GM23338 (cell line): Measurements from ENCODE around the gene GNPTAB. TPM values are rescaled to one million over a fixed set of nuclear protein-coding genes. Genes with fewer than 3 reads are reported as not detected.

Experiments used
- ATAC-seq: fragments of 200-7000 bp; cut with Tn5 transposase; 3 replicates; pipeline ENCODE4 v1.9.1; 2020
- DNase-seq: peaks from one replicate; pipeline ENCODE4 v3.0.0-alpha.2; 2015; ENCODE audit warnings: low spot score
- H2AFZ ChIP-seq: fragments of 200-600 bp; sonication (generic); 2 replicates; pipeline ENCODE4 v1.8.0; 2016; ENCODE audit warnings: antibody characterized with exemption, mild to moderate bottlenecking, moderate library complexity
- H3F3A ChIP-seq: fragments of 200-600 bp; sonication (generic); replicated peaks from 2 replicates; pipeline ENCODE4 v1.8.0; 2017; ENCODE audit warnings: antibody characterized with exemption, mixed run types, low read depth
- H3K27ac ChIP-seq: fragments of 200-600 bp; sonication (generic); 2 replicates; pipeline ENCODE4 v1.6.1; 2016; ENCODE audit warnings: low read depth
- H3K27me3 ChIP-seq: fragments of 200-600 bp; sonication (generic); 2 replicates; pipeline ENCODE4 v1.8.0; 2016; ENCODE audit warnings: mild to moderate bottlenecking, mixed run types, moderate library complexity; ENCODE audit not compliant: insufficient read depth
- H3K36me3 ChIP-seq: fragments of 200-600 bp; sonication (generic); 2 replicates; pipeline ENCODE4 v1.8.0; 2016; ENCODE audit warnings: mild to moderate bottlenecking; ENCODE audit not compliant: insufficient read depth
- H3K4me1 ChIP-seq: fragments of 200-600 bp; sonication (generic); 2 replicates; pipeline ENCODE4 v1.8.0; 2016; ENCODE audit warnings: mild to moderate bottlenecking, moderate library complexity; ENCODE audit not compliant: insufficient read depth
- H3K4me2 ChIP-seq: fragments of 200-600 bp; sonication (generic); 2 replicates; pipeline ENCODE4 v1.7.1; 2017; ENCODE audit warnings: mixed run types
- H3K4me3 ChIP-seq: fragments of 200-600 bp; sonication (generic); 2 replicates; pipeline ENCODE4 v1.6.1; 2016; ENCODE audit warnings: mixed run types
- H3K79me2 ChIP-seq: fragments of 200-600 bp; sonication (generic); replicated peaks from 2 replicates; pipeline ENCODE4 v1.8.0; 2017; ENCODE audit warnings: mild to moderate bottlenecking; ENCODE audit not compliant: insufficient read depth
- H3K9me2 ChIP-seq: fragments of 200-600 bp; sonication (generic); 2 replicates; pipeline ENCODE4 v1.8.0; 2017; ENCODE audit not compliant: insufficient read depth
- H4K20me1 ChIP-seq: fragments of 200-600 bp; sonication (generic); replicated peaks from 2 replicates; pipeline ENCODE4 v1.8.0; 2017; ENCODE audit warnings: mild to moderate bottlenecking; ENCODE audit not compliant: insufficient read depth
- H3K27ac Mint-ChIP-seq: 2 replicates; pipeline ENCODE4 v1.8.0; 2020; ENCODE audit warnings: inconsistent platforms, mild to moderate bottlenecking, moderate library complexity, mixed read lengths
- H3K27me3 Mint-ChIP-seq: 3 replicates; pipeline ENCODE4 v1.8.0; 2022; ENCODE audit warnings: low read depth, mild to moderate bottlenecking, moderate library complexity, mixed read lengths, inconsistent platforms; ENCODE audit not compliant: insufficient read depth, poor library complexity
- H3K36me3 Mint-ChIP-seq: 3 replicates; pipeline ENCODE4 v1.8.0; 2021; ENCODE audit warnings: low read depth, mild to moderate bottlenecking, inconsistent platforms, moderate library complexity, mixed read lengths
- H3K4me1 Mint-ChIP-seq: 3 replicates; pipeline ENCODE4 v1.8.0; 2020; ENCODE audit warnings: mild to moderate bottlenecking, inconsistent platforms, mixed read lengths
- H3K4me3 Mint-ChIP-seq: 3 replicates; pipeline ENCODE4 v1.8.0; 2021; ENCODE audit warnings: moderate library complexity, mild to moderate bottlenecking, inconsistent platforms, mixed read lengths
- H3K9me3 Mint-ChIP-seq: 3 replicates; pipeline ENCODE4 v1.8.0; 2020; ENCODE audit warnings: moderate library complexity, mild to moderate bottlenecking, inconsistent platforms, mixed read lengths
- CREB1 ChIP-seq: fragments of 250-450 bp; sonication (Bioruptor Pico); IDR thresholded peaks from 2 replicates; pipeline ENCODE4 v1.5.0; 2020; ENCODE audit warnings: low read depth, mild to moderate bottlenecking, moderate library complexity
- CTCF ChIP-seq, 2 experiments: fragments of 200-600 bp in 1 of 2; sonication (generic) in 1 of 2; conservative IDR thresholded peaks; 2 replicates each; pipeline versions ENCODE4 v1.5.1 to v1.6.1; 2016 to 2017; ENCODE audit warnings: antibody characterized with exemption in 2 of 2, low read depth in 2 of 2, mild to moderate bottlenecking in 2 of 2, moderate library complexity in 1 of 2
- ETS1 ChIP-seq: IDR thresholded peaks from 2 replicates; pipeline ENCODE4 v1.6.1; 2016; ENCODE audit warnings: antibody characterized with exemption
- EZH2 ChIP-seq: fragments of 200-600 bp; sonication (generic); IDR thresholded peaks from one replicate; pipeline ENCODE4 v1.8.0; 2017; ENCODE audit warnings: antibody characterized with exemption, mild to moderate bottlenecking, low read depth; ENCODE audit not compliant: unreplicated experiment
- JUNB ChIP-seq: IDR thresholded peaks from one replicate; pipeline ENCODE4 v1.6.1; 2016; ENCODE audit warnings: antibody characterized with exemption; ENCODE audit not compliant: unreplicated experiment
- NANOG ChIP-seq: IDR thresholded peaks from 2 replicates; pipeline ENCODE4 v1.6.1; 2016; ENCODE audit warnings: antibody characterized with exemption, borderline replicate concordance
- REST ChIP-seq: IDR thresholded peaks from one replicate; pipeline ENCODE4 v1.6.1; 2018; ENCODE audit warnings: antibody characterized with exemption; ENCODE audit not compliant: unreplicated experiment
- STAT1 ChIP-seq: IDR thresholded peaks from one replicate; pipeline ENCODE4 v1.6.1; 2016; ENCODE audit warnings: antibody characterized with exemption; ENCODE audit not compliant: unreplicated experiment
- ZNF114 ChIP-seq: fragments of 250-450 bp; sonication (Bioruptor Pico); IDR thresholded peaks from 2 replicates; pipeline ENCODE4 v1.5.0; 2020; ENCODE audit warnings: mild to moderate bottlenecking, moderate library complexity
- ZNF331 ChIP-seq: fragments of 250-450 bp; sonication (Bioruptor Pico); IDR thresholded peaks from 2 replicates; pipeline ENCODE4 v1.5.0; 2020; ENCODE audit warnings: low read depth, mild to moderate bottlenecking, moderate library complexity
- polyA plus RNA-seq: library from polyadenylated mRNA; unstranded; fragments of >200 nt; fragmentation: Nextera tagmentation; extraction: Ambion mirVana; gene quantifications from 2 replicates; pipeline ENCODE4 v1.2.1, GENCODE V29; 2016
- total RNA-seq: library from RNA; depleted of rRNA; stranded (reverse); fragments of >200 nt; shearing (Covaris generic); gene quantifications from 2 replicates; pipeline ENCODE4 v1.2.3, GENCODE V29; 2014

GNPTAB gene
- total and polyA plus RNA-seq, 2 experiments from 2014 or later: 23.6 to 58.3 TPM

GRCh38 chr12:101761781-101762180, 69.0 kb downstream of the GNPTAB start (continued):
- TF ChIP-seq CREB1 (CRISPR knock-in tag) (no peak), NANOG (no peak), JUNB (no peak)

GRCh38 chr12:101761350-101761749, 69.4 kb downstream of the GNPTAB start:
- Histone ChIP-seq H3K4me1 (no peaks in the 10 kb centered on the region), H3K9me2 (no peaks in the 10 kb centered on the region), H2AFZ (no peak overlapping the region), H3K27me3 (no peaks in the 10 kb centered on the region), H3K79me2 (no peaks in the 10 kb centered on the region), H3K36me3 (peaks cover 17% of the 10 kb centered on the region; the same call in 1 of the 2 replicates), H3K27ac (no peak overlapping the region), H3F3A (no peaks in the 10 kb centered on the region), H3K4me2 (no peak overlapping the region), H3K4me3 (no peak overlapping the region), H4K20me1 (no peaks in the 10 kb centered on the region)
- DNase-seq (no peak), ATAC-seq (no peak)
- Mint-ChIP-seq H3K9me3 (no peaks in the 10 kb centered on the region), H3K4me1 (peaks cover 7% of the 10 kb centered on the region), H3K36me3 (peaks cover 14% of the 10 kb centered on the region; the same call in 2 of the 3 replicates), H3K27ac (peak overlapping the region; percentile 92), H3K4me3 (no peak overlapping the region), H3K27me3 (peaks cover 3% of the 10 kb centered on the region)
- no peak for TF ChIP-seq ZNF114 (CRISPR knock-in tag)
- no peak for TF ChIP-seq EZH2
- no peak for TF ChIP-seq ETS1
- no peak for TF ChIP-seq REST
- no peak for TF ChIP-seq STAT1
- no peak for TF ChIP-seq ZNF331
- TF ChIP-seq NANOG: no peak

GRCh38 chr12:101759396-101760047, 71.2 kb downstream of the GNPTAB start:
- H3K4me1 ChIP-seq: no peaks in the 10 kb centered on the region
- Mint-ChIP-seq H3K4me3 (no peak overlapping the region), H3K9me3 (no peaks in the 10 kb centered on the region; the same call in 2 of the 3 replicates), H3K27ac (no peak overlapping the region), H3K4me1 (peaks cover 7% of the 10 kb centered on the region), H3K27me3 (peaks cover 3% of the 10 kb centered on the region), H3K36me3 (peaks cover 12% of the 10 kb centered on the region; the same call in 2 of the 3 replicates)
- no peak overlapping the region for H3K4me2 ChIP-seq
- no peak overlapping the region for H3K27ac ChIP-seq
- DNase-seq: peak; percentile 62
- H2AFZ ChIP-seq: no peak overlapping the region
- peaks cover 14% of the 10 kb centered on the region; the same call in 1 of the 2 replicates for H3K36me3 ChIP-seq
- ATAC-seq: peak; percentile 51
- no peaks in the 10 kb centered on the region for H3K9me2 ChIP-seq
- TF ChIP-seq EZH2 (no peak), CTCF (conservative IDR thresholded peaks at IDR 0.05; ENCODE audit: low read depth in 2 of 2) (peak; percentile 70 to 78)
- no peaks in the 10 kb centered on the region for H3F3A ChIP-seq
- no peaks in the 10 kb centered on the region for H4K20me1 ChIP-seq
- H3K79me2 ChIP-seq: no peaks in the 10 kb centered on the region
- H3K4me3 ChIP-seq: no peak overlapping the region
- no peaks in the 10 kb centered on the region for H3K27me3 ChIP-seq
